ENCODE measurements around the gene KIF15. TPM values are rescaled to one million over a fixed set of nuclear protein-coding genes. Genes with fewer than 3 reads are reported as not detected.

Gene KIF15
- total RNA-seq, 1 experiment from 2014 or later: 25.3 TPM

GRCh38 chr3:44802011-44802410, 40.4 kb downstream of the KIF15 start:
- ChIA-PET POLR2A (no interaction called here), CTCF (no interaction called here)
- no peaks in the 10 kb centered on the region for H3K27me3 Mint-ChIP-seq (ENCODE audit: insufficient read depth, unreplicated experiment)
- DNase-seq: no peak
- Histone ChIP-seq H3K4me1 (no peaks in the 10 kb centered on the region), H3K36me3 (ENCODE audit: control insufficient read depth, insufficient read depth, low read length) (no peaks in the 10 kb centered on the region), H3K9me3 (no peaks in the 10 kb centered on the region), H3K4me3 (ENCODE audit: low read depth, low read length) (no peak overlapping the region), H3K27me3 (replicated peaks; ENCODE audit: control insufficient read depth, insufficient read depth, low read length) (no peaks in the 10 kb centered on the region)
- no peak overlapping the region for H3K27ac Mint-ChIP-seq (ENCODE audit: unreplicated experiment)
- intact Hi-C loops (cut with micrococcal nuclease; ENCODE audit: unreplicated experiment): no loop called here
- no TSS peak for BruUV-seq (replicated peaks)
- no peaks in the 10 kb centered on the region for H3K4me1 Mint-ChIP-seq (ENCODE audit: low read depth, unreplicated experiment)
- no peaks in the 10 kb centered on the region for H3K9me3 Mint-ChIP-seq (ENCODE audit: unreplicated experiment)
- peaks cover 18% of the 10 kb centered on the region for H3K36me3 Mint-ChIP-seq (ENCODE audit: insufficient read depth, unreplicated experiment)
- TF ChIP-seq CTCF (IDR thresholded peaks at IDR 0.05; ENCODE audit: insufficient read depth in 1 of 2, low read depth in 1 of 2, low read length in 1 of 2, severe bottlenecking in 1 of 2, unreplicated experiment in 1 of 2): no peak
- H3K4me3 Mint-ChIP-seq (ENCODE audit: unreplicated experiment): no peak overlapping the region

- Histone ChIP-seq H3K27me3 (replicated peaks; ENCODE audit: control insufficient read depth, insufficient read depth, low read length) (no peaks in the 10 kb centered on the region), H3K4me1 (no peaks in the 10 kb centered on the region), H3K36me3 (ENCODE audit: control insufficient read depth, insufficient read depth, low read length) (no peaks in the 10 kb centered on the region), H3K4me3 (ENCODE audit: low read depth, low read length) (no peak overlapping the region), H3K9me3 (no peaks in the 10 kb centered on the region)
- H3K9me3 Mint-ChIP-seq (ENCODE audit: unreplicated experiment): no peaks in the 10 kb centered on the region
- DNase-seq: no peak
- CTCF ChIA-PET: interaction anchor here (0.6 kb wide), 1 partner anchor 183 kb away, joined by 5 read pairs; no protein-coding TSS in a partner anchor
- no peak overlapping the region for H3K4me3 Mint-ChIP-seq (ENCODE audit: unreplicated experiment)
- no peaks in the 10 kb centered on the region for H3K4me1 Mint-ChIP-seq (ENCODE audit: low read depth, unreplicated experiment)
- H3K27me3 Mint-ChIP-seq (ENCODE audit: insufficient read depth, unreplicated experiment): no peaks in the 10 kb centered on the region
- H3K36me3 Mint-ChIP-seq (ENCODE audit: insufficient read depth, unreplicated experiment): peaks cover 25% of the 10 kb centered on the region
- intact Hi-C loops (cut with micrococcal nuclease; ENCODE audit: unreplicated experiment): no loop called here
- BruUV-seq (replicated peaks): no TSS peak
- POLR2A ChIA-PET: no interaction called here
- no peak for TF ChIP-seq CTCF (IDR thresholded peaks at IDR 0.05; ENCODE audit: insufficient read depth in 1 of 2, low read depth in 1 of 2, low read length in 1 of 2, severe bottlenecking in 1 of 2, unreplicated experiment in 1 of 2)
- no peak overlapping the region for H3K27ac Mint-ChIP-seq (ENCODE audit: unreplicated experiment)
These were observed 41.7 kb downstream of the KIF15 start for GRCh38 chr3:44803298-44803697.

- ChIA-PET POLR2A (no interaction called here), CTCF (no interaction called here)
- H3K4me1 ChIP-seq: no peaks in the 10 kb centered on the region
- Mint-ChIP-seq H3K36me3 (ENCODE audit: insufficient read depth, unreplicated experiment) (peaks cover 33% of the 10 kb centered on the region), H3K9me3 (ENCODE audit: unreplicated experiment) (no peaks in the 10 kb centered on the region), H3K4me1 (ENCODE audit: low read depth, unreplicated experiment) (no peaks in the 10 kb centered on the region), H3K4me3 (ENCODE audit: unreplicated experiment) (no peak overlapping the region), H3K27ac (ENCODE audit: unreplicated experiment) (no peak overlapping the region), H3K27me3 (ENCODE audit: insufficient read depth, unreplicated experiment) (no peaks in the 10 kb centered on the region)
- no peaks in the 10 kb centered on the region for H3K27me3 ChIP-seq (replicated peaks; ENCODE audit: control insufficient read depth, insufficient read depth, low read length)
- intact Hi-C loops (cut with micrococcal nuclease; ENCODE audit: unreplicated experiment): no loop called here
- DNase-seq: no peak
- no peaks in the 10 kb centered on the region; the same call in 1 of the 2 replicates for H3K36me3 ChIP-seq (ENCODE audit: control insufficient read depth, insufficient read depth, low read length)
- TF ChIP-seq CTCF (IDR thresholded peaks at IDR 0.05; ENCODE audit: insufficient read depth in 1 of 2, low read depth in 1 of 2, low read length in 1 of 2, severe bottlenecking in 1 of 2, unreplicated experiment in 1 of 2): no peak
- H3K9me3 ChIP-seq: no peaks in the 10 kb centered on the region
- BruUV-seq (replicated peaks): no TSS peak
- H3K4me3 ChIP-seq (ENCODE audit: low read depth, low read length): no peak overlapping the region
These were observed 44.4 kb downstream of the KIF15 start for GRCh38 chr3:44805960-44806359.
